Kasumi-1 (cell line): ENCODE results near the gene ZNF574.

Experiments
- DNase-seq, 2 experiments: peaks; one replicate each; lab custom pipeline; 2025; lab: John Stamatoyannopoulos, UW

ZNF574 gene

GRCh38 chr19:42124386-42124901 lies 48.5 kb downstream of the ZNF574 start:
- no peak for DNase-seq

- no peak for DNase-seq
These were observed 49.6 kb downstream of the ZNF574 start for GRCh38 chr19:42125536-42125935.

GRCh38 chr19:42126574-42126973 lies 50.6 kb downstream of the ZNF574 start:
- no peak for DNase-seq

- no peak for DNase-seq
These were observed 53.7 kb downstream of the ZNF574 start for GRCh38 chr19:42129399-42130253.

- no peak for DNase-seq
These were observed 54.2 kb downstream of the ZNF574 start for GRCh38 chr19:42130254-42130573.
